Activated CD4-positive, alpha-beta T cell treated with anti-CD3 and anti-CD28 coated beads, Interleukin-2, Interleukin-4, amounts not matched to agents 100 ng/mL and 50 ng/mL, durations not matched to agents 16 hours and 8 hours (primary cell): ENCODE results near the gene MAFB.

Experiments used
- DNase-seq: peaks from one replicate; pipeline ENCODE4 v3.0.0-alpha.2; 2020; ENCODE audit warnings: low spot score

MAFB gene

DNA sequence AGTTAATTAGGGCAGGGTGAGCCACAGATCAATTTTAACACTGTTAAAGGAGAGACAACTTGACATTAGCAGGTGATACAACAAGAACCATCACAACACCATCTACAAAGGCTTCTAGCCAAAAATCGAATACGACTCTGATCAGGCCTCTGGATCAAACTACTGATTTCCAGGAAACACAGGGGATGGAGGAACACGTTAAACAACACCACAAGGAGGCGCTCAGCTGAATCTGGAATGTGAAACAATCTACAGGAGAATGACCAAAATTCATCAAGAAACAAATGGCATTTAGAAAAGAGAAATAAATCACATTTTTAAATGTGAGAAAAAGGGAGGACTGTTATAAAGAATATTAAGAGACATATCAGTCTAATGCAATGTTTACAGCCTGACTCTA is 13.5 kb upstream of the MAFB start:
- DNase-seq, result no peak

DNA sequence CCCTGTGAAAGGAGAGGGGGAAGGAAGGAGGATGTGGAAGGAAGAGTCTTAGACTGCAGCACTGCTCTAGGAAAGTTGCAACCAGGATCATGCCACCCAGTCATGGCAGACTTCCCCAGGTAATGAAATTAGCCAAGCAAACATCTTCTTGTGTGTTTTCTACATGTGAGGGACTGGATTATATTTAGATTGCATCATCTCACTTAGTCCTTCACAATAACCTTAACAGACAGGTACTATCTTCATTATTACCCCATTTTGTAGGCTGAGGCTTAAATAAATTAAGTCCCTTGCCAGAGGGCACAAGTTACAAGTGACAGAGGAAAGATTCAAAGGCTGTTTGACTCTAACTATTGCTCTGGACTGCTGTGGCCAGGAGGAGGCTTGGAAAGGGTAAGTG is 9.7 kb upstream of the MAFB start:
- no peak for DNase-seq

DNA sequence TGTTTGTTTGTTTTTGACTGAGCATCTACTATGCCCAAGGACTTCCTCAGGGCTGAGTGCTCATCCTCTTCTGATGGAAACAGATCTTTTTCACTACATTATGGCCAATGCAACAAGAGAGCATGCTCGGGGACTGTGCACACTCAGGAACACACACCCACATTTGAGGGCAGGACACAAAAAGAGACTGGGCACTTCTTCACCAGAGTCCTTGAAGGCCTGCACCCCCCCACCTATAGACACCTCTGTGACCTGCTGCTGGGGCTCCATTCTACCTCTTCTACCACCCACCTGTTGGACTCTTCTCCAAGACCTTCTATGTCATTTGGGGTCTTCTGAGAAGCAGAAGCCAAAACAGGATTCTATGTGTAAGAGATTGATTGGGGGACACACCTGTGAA is 9.2 kb upstream of the MAFB start:
- no peak for DNase-seq

DNA sequence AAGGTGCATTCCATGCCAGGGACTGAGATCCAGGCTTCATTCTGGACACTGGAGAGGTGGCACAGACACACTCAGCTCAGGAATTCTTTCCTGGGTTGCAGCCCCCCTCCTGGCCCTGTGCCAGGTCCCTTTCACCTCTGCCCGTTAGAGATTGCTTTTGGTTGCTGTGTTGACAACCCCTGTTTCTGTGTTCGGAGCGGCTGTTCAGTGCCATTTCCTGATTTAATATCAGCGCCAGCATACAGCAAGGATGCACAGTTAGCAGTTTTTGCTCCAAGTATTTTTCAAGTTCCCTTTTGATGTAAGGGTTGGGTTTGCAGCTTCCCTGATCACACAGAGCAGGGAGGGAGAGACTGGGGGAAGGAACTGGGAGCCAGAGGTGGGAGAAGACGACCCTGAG is 8.5 kb upstream of the MAFB start:
- DNase-seq, result no peak

DNA sequence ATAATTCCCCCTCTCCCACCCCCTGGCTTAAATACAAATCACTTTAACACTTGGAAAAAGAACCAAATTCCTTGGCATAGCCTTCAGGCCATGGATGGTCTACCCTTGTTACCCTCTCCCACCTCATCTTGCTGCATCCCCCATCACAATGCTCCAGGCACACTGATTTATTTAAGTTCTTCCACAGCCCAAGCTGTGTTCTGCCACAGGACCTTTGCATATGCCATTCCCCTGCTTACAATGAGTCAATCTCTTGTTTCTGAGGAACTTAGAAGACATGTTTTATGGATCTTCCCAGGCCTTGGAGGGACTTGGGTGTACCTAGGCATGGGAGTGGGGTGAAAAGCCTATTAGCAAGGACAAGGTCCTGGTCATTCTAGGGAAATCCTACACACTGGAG is 6.2 kb upstream of the MAFB start:
- no peak for DNase-seq

DNA sequence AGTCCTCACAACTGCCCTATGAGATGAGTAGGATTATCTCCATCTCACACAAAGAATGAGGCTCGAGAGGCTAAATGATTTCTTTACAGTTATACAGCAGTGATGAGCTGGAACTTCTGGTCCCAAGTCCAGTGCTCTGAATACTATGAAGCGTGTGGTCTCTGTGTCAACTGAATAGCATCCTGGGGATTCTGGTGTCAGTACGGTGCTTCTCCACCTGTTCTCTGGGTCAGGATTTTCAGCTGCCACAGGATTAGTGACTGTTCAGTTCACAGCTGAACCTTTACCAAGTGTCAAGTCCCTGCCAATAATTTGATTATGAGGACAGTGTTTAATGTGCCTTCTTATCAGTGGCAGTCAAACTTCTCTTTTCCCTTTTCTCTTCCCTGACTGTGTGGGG is 5.2 kb upstream of the MAFB start:
- no peak for DNase-seq

DNA sequence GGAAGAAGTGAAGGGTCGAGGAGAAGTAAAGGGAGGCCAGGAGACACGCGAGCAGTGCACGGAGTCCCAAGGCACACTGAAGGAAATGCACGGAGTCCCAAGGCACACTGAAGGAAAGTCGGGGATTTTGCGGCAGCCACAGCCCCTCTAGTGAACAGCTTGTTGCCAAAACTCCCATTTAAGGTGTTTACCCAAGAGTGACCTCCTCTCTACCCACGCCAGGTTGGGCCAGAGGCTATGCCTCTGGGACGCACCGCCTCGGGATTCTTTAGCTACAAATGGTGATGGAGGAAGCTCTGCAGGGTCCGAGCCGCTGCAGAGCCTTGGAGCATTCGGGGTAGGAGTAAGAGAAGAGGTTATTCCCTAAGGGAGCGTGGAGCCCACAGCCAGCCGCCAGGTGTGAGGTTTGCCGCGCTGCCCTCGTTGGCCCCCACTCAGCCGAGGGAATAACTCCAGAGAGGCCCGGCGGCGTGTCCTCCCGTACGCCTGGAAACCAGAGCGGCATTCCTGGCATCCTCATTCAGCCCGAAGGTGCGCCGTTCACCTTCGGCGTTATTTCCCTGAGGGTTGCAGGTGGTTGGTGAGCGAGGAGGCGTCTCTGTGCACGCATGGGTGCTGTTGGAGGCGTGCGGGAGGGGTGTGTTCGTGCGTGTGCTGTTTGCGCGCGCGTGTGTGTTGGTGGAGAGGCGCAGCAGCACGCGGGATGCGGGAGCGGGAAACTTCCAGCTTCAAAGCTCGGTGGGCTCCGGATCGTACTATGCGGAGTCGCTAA is 3.4 kb upstream of the MAFB start:
- no peak for DNase-seq

DNA sequence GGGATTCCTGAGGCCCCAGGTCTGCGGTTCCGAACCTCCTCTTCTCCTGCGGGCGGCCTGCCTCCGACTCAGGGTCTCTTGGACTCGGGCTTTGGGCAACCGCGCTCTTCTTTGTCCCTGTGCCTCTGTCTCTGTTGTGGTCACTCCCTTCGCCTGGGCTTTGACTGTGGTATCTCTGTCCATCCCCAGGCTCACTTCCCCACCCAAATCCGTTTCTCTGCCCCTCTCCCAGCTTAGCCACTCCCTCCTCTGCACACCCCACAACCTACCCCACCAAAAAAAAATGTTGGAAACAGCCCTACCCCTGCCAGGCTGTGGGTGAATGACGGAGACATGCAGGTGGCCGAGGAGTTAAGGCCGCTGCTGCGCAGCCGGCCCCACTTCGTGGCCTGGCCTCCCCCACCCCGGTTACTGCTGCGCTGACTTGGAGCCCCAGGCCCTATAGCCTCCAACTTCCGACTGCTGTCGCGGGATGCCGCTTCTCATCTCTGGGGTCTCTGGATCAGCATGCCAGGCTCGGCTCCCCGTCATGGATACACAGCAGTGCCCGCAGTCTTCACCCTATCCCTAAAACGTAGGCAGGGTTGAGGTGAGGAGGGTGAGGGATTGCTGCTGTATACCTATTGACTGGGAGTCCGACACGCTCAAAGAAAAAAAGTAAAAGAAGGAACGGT is 2.7 kb upstream of the MAFB start:
- no peak for DNase-seq

DNA sequence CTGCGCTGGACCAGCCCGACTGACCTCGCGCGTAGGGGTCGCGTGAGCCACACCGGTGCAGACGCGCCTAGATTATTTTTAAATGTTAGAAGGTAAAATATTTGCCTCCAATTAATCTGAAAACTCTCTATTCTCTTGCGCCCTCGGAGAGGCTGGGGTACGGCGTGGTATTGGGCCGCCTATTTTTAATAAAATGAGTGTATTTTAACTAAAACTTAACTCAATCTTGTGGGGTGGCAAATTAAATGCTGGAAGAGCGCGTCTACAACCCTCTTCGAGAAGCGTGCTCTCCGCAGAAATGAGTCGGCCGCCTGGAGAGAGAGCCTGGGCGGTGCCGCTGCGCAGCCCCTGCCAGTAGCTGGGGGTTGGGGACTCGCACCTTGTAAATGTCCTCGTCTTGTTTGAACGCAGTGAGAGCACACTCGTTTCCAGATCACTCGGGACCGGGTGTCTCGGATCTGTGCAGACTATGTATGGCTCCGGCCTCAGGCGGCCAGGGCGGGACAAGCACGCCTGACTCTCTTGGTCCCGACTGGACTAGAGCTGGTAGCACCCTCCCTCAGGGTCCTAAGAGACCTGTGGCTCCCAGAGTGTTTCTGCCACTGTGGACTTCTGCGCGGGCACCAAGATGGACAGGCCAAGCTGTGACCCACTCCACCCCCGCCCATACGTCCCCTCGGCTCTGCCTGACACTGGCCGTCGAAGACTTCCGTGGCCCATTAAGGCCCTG is 2.0 kb upstream of the MAFB start:
- DNase-seq, result no peak

DNA sequence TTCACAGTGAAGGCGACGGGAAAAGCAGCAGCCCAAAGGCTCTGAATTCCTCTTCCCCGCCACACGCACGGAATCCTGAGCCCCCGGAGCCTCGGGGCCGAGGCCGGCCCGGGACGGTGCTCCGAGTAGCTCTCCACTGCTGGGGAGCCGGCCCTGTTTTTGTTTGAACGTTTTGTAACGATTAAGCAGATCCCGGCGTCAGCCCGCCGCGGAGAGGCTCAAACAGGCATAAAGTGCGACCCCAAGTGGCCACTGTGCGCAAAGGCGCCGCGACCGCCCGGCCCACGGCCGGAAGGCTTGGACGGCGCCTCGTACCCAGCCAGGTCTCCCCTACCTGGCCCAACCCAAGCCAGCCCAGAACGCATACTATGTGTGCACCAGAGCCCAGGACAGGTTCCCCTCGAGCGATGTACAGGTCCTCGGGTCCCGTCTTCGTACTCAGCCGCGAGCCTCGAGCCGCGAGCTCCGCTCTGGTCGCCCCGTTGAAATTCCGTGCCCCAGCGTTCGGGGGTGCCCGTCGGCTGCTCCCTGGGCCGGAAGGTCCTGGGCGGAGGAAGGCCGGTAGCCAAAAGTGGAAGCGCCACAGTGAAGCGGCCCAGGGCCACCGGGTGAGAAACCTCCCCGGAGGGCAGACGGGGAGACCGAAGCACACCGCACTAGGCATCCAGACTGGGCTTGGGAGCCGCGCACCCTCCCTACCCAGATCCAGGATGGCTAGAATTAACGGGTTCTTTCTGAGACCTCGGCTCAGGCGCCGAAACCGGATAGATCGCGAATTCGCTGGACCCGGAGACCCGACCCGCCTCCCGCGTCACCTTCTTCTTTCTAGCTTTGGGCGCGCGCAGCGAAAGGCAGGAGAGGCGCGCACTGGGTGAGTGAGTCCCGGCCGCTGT is 1.2 kb upstream of the MAFB start:
- DNase-seq, result peak; percentile 83

DNA sequence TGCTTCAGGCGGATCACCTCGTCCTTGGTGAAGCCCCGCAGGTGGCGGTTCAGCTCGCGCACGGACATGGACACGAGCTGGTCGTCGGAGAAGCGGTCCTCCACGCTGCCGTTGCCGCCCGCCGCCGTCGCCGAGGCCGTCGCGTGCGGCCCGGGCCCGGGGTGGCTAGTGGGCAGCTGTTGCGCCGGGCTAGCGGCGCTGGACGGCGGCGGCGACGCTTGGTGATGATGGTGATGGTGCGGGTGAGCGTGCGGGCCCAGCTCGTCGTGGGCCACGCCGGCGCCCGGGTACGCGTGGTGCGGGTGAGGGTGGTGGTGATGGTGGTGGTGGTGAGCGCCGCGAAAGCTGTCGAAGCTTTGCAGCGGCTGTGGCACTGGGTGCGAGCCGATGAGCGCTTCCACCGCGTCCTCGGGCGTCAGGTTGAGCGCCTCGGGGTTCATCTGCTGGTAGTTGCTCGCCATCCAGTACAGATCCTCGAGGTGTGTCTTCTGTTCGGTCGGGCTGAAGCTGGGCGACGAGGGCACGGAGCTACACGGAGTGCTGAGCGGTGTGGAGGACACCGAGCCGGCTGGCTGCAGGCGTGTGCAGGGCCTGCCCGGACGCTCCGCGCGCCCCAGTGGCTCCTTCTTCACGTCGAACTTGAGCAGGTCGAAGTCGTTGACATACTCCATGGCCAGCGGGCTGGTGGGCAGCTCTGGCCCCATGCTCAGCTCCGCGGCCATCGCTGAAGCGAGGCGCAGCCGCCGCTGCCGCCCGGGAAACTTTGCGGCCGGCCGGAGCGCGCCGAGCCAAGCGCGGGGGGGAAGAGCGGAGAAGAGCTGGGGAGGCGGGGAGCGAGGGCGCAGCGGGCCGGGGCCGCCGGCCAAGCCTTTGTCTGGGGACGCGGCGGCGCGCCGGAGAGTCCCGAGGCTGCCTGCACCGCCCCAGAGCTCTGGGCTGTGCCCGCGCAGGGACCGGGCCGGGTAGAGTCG is 622 bp downstream of the MAFB start:
- DNase-seq, result no peak

DNA sequence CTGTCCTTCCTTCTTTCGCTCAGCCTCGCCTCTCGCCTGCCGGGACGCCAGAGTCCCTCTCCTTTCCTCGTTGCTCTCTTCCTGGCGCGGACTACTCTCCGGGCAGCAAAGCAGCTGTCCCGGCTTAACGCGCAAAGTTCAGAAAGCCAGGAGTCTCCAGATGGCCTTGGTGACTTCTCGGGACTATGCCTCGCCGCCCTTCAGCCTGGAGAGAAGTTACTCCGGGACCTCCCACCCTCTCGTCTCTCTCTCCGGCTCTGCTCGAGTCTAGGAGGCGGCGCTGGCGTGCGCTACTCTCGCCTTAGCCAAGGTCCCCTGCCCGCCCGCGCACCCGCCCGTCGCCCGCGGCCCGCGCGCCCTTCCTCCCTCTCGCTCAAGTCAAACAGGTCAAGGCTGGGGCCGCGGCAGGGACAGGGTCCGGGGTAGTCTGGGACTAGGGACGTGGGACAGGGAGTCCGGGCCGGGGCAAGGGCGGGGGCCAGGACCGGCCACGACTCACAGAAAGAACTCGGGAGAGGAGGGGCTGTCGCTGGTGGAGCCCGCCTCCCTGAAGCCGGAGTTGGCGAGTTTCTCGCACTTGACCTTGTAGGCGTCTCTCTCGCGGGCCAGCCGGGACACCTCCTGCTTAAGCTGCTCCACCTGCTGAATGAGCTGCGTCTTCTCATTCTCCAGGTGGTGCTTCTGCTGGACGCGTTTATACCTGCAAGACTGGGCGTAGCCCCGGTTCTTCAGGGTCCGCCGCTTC is 1.5 kb downstream of the MAFB start:
- DNase-seq, result no peak

DNA sequence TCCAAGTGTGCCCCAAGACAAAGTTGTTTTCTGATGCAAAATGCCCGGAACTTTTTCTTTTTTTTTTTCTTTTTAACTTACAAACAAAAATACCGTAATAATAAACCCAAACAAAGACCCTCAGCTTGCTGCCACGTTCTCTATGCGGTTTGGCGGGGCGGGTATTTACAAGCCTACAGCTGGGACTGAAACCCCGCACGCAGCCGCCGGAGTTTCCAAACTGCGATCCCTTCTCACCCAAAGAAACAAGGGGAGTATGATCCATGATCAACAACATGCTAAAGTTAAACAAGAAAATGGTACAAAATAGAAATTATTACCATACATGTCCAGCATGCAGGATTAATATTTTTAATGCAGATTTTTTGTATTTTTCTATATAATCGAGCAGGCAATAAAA is 2.1 kb downstream of the MAFB start:
- no peak for DNase-seq

DNA sequence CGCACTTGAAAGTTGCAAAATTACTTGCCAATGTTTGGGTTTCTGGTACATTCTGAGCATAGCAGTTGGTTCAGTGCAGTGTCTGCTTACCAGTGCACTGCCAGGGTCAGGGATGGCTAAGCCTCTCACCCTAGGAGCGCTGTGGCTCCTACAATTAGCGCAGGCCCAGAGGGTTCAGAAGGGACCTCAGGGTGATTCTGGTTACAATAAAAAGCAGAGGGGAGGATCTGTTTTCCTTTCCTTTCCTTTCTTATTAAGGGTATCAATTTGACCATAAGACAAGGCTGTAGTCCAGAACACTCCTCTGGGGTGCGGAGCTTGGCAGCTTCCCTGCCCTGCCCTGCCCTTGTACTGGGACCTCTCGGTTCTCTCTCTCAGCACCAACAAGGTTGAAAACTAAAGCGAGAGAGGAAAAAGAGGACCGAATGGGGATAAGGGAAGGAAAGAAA is 2.6 kb downstream of the MAFB start:
- DNase-seq, result no peak

DNA sequence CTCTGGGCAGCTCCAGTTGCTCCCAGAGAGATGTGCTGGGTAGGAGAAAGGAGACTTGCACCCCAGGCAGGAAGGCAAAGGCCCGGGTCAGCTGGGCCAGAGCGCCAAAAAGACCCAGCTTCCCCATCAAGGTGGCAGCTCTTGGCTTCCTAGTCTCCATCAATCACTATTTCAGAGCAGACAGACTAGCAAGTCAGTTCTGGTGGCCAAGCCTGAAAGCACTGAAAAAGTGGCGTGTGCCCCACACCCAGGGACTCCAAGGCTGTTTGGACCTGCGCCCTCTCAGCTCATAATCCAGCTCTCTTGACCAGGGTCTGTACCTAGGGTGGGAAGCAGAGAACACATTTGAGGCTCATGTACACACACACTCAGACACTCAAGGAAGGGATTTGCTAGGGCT is 3.7 kb downstream of the MAFB start:
- DNase-seq, result no peak

DNA sequence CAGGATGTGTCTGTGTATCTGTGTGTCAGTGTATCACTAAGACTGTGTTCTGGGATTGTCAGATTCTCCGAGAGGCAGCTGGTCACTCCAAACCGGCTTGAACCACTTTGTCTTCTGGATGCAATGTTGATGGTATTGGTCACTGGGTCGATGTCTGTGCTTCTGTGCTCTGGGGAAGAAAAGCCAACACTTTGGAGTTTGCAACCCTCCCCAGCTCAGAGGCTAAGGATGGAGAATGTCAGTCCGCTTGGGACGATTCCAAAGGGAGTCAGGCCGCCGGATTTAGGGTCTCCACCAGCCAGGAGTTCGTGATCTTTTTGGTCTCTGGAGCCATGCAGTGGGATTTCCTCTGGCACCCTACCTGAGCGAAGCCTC is 5.2 kb downstream of the MAFB start:
- DNase-seq, result no peak

DNA sequence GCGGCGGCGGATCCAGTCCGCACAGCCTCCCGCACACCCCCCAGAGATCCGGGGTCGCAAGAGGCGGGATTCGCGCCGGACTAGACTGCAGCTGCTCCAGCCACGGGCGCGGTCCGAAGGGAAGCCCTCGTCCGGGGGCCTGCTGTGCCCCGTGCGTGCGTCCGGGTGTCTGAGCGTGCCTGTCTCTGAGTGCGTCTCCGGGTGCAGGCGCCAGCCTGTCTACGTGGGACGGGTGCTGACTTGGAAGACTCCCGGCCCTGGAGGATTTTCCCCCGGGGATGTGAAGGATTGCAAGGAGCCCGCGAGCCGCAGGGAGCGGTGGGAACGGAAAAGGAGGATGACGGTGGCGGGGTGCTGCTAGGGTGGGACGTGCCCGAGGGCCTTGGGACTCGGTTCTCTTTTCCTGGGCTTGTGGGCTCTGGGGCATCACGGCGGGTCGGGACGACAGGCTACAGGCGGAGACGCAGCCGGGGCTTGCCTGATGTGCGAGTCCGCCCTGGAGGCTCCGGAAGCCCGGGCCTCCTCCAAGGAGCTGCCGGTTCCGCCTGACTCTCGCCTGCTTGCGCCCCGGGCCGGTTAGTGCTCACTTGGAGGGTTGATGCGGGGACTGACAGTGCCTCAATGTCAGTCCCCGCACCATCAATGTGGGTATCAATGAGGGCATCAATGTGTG is 5.7 kb downstream of the MAFB start:
- no peak for DNase-seq

DNA sequence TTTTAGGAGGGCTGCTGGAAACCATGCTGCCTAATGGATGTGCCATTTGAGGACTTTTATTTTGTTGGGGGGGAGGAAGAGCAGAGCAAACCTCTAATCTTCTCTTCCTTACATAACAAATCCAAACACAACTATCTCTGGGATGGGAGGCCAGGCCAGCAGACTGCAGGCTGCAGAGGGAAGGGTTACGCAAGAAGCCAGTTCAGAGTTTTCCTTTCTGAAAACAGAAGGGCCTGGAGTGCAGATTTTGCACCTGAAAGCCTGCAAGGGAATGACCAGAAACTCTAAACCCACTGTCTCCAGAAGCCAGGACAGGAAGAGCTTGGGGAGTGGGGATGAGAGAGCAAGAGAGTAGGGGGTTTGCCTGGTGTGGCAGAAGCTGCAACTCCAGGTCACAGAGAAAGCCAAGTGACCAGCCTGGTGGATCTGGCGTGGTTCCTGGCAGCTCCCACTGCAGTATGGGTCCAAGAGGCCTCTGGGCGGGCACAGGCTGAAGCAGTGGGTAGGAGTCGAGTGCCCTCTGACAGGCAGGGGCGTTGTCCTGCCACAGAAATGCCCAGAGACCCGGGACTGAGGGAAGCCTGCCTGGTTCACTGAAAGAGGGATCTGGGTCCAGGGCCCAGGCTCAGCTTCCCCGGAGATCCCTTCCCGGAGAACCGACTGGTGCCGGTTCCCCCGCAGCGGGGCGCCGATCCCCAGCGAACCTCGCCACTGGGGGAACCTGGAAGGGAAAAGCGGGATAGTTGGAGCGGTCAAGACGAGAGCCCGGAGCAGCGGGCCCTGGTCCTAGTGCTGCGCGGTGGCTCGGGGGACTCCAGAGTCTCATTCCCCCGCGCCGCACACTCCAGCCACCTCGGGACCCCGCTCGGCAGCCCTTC is 6.7 kb downstream of the MAFB start:
- no peak for DNase-seq

DNA sequence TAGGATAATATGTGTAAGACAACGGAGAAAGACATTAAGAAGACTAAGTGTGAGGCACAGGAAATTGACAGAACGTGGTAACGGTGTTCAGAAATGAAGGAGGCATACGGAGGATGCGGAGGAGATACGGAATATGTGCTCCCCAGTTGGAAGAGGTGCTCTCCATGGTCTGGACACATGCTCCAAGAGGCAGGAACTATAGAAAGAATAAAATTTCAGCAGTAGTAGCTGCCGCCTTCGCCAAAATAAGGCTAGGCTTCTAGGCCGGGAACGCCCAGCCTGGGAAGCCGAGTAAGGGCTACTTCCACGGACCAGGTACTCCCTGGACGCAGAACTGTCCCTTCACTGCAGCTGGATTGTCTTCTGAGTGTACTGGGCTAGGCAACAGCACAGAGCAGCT is 7.4 kb downstream of the MAFB start:
- DNase-seq, result no peak
